Measurements from ENCODE around the gene OR2A25.

OR2A25 gene

GRCh38 chr7:144074374-144074773, 4.8 kb downstream of the OR2A25 start:
- no peak for DNase-seq (ENCODE audit: low read depth)

- no peak for DNase-seq (ENCODE audit: low read depth)
Measured at GRCh38 chr7:144085978-144086377, 16.4 kb downstream of the OR2A25 start, which contains the start of gene OR2A12. OR2A12 (plus strand) TSS chr7:144086278; CDS start chr7:144095108, 8,830 bp downstream.

- DNase-seq (ENCODE audit: low read depth), result no peak
Measured at GRCh38 chr7:144086730-144087129, 17.1 kb downstream of the OR2A25 start.

DNA sequence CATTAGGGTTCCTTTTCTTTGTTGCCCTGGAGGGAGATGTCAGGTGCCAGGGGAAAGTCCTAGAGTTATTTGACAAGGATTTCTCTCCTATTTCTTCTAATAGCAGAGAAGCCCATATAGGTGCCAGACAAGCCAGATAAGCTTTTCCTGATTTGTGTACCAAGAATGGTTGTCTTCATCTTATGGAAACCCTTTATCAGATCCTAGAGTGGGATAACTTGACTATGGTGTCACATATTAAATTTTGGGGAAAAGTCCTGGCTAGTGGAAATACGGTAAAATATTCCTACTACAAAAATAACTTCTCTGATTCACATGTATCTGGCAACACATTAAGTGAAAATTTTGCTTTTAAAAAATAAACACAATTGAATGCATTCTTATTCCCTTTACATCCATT, 17.6 kb downstream of the OR2A25 start:
- DNase-seq (ENCODE audit: low read depth), result no peak

GRCh38 chr7:144090667-144091066, 21.1 kb downstream of the OR2A25 start:
- no peak for DNase-seq (ENCODE audit: low read depth)

DNA sequence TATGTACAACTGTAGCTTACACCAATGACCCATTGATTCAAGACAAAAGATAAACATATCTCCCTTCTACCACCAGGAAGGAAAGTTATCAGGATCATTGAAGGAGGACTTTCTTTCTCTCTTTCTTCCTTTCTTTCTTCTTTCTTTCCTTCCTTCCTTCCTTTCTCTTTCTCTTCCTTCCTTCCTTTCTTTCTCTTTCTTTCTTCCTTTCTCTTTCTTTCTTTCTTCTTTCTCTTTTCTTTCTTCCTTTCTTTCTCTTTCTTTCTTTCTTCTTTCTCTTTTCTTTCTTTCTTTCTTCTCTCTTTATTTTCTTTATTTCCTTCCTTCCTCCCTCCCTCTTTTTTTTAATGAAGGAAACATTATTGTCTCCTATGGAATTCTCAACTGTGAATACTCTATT, 29.2 kb downstream of the OR2A25 start:
- DNase-seq (ENCODE audit: low read depth), result no peak

DNA sequence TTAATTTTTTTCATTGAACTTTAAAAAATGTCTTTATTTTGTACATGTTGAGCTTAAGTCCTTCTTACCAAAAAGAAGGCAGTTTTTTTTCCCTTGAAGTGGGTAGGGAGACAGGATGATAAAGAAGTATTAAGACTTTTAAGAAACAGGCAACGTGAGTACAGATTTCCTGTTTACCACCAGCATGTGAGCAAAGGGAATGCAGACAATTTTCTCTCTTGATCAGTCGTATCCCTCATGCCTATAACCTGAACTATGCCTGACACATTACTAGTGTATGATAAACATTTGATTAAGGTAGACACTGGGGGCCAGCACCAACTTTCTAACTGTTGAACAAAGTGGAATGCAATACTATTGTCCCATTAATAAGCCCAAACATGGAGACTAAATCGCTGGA, 31.0 kb downstream of the OR2A25 start:
- DNase-seq (ENCODE audit: low read depth), result no peak

DNA sequence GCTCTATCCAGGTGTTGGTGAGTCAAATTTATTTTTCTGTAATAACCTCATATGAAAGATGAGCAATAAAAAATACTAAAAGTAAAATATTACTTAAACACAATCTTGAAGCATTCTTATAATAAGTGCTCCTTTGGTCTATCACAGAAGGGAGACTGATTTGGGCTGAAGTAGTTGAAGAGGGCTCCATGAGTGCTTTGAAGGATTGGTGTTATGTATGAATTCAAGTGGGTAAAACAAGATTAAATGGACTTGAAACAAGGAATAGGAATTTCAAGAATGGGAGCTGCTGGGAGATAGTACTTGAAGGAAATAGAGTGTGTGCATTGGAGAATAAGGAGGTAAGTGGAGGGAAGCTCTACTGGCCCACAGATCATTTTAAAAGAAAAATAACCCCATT, 32.4 kb downstream of the OR2A25 start:
- DNase-seq (ENCODE audit: low read depth), result no peak

DNA sequence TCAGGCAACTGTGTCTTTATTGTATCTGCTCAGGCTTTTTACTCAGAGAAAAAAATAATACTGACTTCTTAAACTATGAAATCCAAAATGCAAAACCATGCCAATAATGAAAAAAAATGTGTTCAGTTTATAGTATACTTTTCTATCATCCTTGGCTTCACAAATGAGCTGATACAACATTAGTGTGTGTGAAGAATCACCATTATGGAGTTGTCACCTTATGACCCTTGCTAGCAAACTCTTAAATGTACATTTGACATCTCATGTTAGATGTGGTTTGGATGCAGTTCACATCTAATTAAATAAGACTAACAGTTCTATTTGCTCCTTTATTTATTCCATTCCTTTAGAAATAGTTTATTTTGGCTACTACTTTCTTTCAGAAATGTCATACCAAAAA, 35.6 kb downstream of the OR2A25 start:
- no peak for DNase-seq (ENCODE audit: low read depth)

DNA sequence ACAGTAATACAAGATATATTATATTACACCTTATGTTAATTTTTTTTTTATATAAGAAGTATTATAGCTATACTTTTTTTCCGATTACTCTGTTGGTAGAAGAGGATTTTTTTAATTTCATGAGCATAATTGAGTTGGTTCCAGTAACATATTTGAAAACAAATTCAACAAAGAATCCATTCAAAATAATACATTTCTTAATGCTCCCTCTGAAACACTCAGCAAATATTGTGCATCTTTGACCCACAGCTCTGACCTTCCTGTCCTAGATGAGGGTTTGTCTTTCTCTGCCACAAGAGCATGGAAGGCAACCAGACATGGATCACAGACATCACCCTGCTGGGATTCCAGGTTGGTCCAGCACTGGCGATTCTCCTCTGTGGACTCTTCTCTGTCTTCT, 39.7 kb downstream of the OR2A25 start, which contains the start of gene OR2A2:
Gene OR2A2 (plus strand): TSS at position 301 of the 400 bp plus-strand sequence. CDS start 0 bp downstream, at position 301.
- DNase-seq (ENCODE audit: low read depth), result no peak

GRCh38 chr7:144110272-144110671, 40.7 kb downstream of the OR2A25 start:
- DNase-seq (ENCODE audit: low read depth), result no peak

- no peak for DNase-seq (ENCODE audit: low read depth)
Measured at GRCh38 chr7:144113651-144114050, 44.0 kb downstream of the OR2A25 start.

DNA sequence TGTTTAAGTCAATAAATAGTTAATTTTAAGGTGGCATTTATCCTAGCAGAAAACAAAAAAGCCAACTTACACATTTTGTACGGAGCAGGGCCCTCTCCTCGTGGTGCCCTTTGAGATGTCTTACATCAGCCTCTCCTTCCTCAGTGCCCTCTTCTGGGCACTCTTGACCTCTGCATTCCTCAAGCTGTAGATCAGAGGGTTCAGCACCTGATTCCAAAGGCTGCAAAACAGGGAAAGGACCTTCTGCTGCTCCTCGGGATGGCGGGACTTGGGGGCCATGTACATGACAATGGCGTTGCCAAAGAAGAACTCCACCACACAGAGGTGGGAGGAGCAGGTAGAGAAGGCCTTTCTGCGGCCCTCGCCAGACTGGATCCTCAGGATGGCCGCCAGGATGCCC, 48.7 kb downstream of the OR2A25 start:
- no peak for DNase-seq (ENCODE audit: low read depth)

GRCh38 chr7:144122876-144123275, 53.3 kb downstream of the OR2A25 start, which contains the start of gene OR2A14:
OR2A14 (plus strand) TSS chr7:144123176; CDS start chr7:144129113, 5,937 bp downstream.
- DNase-seq (ENCODE audit: low read depth), result no peak
